HG02623 (cell line): ENCODE results near the gene STXBP6.

ENCODE experiments used
- ATAC-seq: cut with Tn5 transposase; IDR thresholded peaks from one replicate; pipeline ENCODE4 v1.9.1; 2021; ENCODE audit warnings: moderate library complexity; ENCODE audit not compliant: unreplicated experiment

Gene STXBP6

GRCh38 chr14:24892497-24893051, 157.4 kb downstream of the STXBP6 start:
- ATAC-seq, result no peak

GRCh38 chr14:24891987-24892496, 157.9 kb downstream of the STXBP6 start:
- ATAC-seq, result no peak

- no peak for ATAC-seq
These were observed 159.2 kb downstream of the STXBP6 start for GRCh38 chr14:24890716-24891115.

GRCh38 chr14:24889843-24890242, 160.1 kb downstream of the STXBP6 start:
- ATAC-seq, result no peak

- no peak for ATAC-seq
These were observed 161.4 kb downstream of the STXBP6 start for GRCh38 chr14:24888532-24888931.

- no peak for ATAC-seq
These were observed 162.2 kb downstream of the STXBP6 start for GRCh38 chr14:24887623-24888304.

- ATAC-seq, result no peak
These were observed 164.5 kb downstream of the STXBP6 start for GRCh38 chr14:24885410-24885913.

- no peak for ATAC-seq
These were observed 166.4 kb downstream of the STXBP6 start for GRCh38 chr14:24883576-24883975.

- no peak for ATAC-seq
These were observed 168.6 kb downstream of the STXBP6 start for GRCh38 chr14:24881116-24881893.

- ATAC-seq, result no peak
These were observed 169.3 kb downstream of the STXBP6 start for GRCh38 chr14:24880689-24881088.

- no peak for ATAC-seq
These were observed 170.1 kb downstream of the STXBP6 start for GRCh38 chr14:24879661-24880386.

GRCh38 chr14:24876996-24877395, 173.0 kb downstream of the STXBP6 start:
- no peak for ATAC-seq

GRCh38 chr14:24875991-24876878, 173.7 kb downstream of the STXBP6 start:
- ATAC-seq, result no peak

GRCh38 chr14:24875203-24875838, 174.6 kb downstream of the STXBP6 start:
- no peak for ATAC-seq

GRCh38 chr14:24874514-24875202, 175.3 kb downstream of the STXBP6 start:
- ATAC-seq, result no peak

- no peak for ATAC-seq
These were observed 176.4 kb downstream of the STXBP6 start for GRCh38 chr14:24873551-24873950.

- ATAC-seq, result no peak
These were observed 178.8 kb downstream of the STXBP6 start for GRCh38 chr14:24870949-24871701.

GRCh38 chr14:24868389-24868788, 181.6 kb downstream of the STXBP6 start:
- no peak for ATAC-seq
